Thoracic aorta (tissue), 2 donors: ENCODE results near the gene MED27. TPM values are rescaled to one million over a fixed set of nuclear protein-coding genes. Genes with fewer than 3 reads are reported as not detected.

ENCODE experiments used
- ATAC-seq: fragments of 150-250 bp; one replicate; pipeline ENCODE4 v1.8.0; 2017; ENCODE audit warnings: low read depth; ENCODE audit not compliant: insufficient number of reproducible peaks, low FRiP score
- DNase-seq: peaks from one replicate; pipeline ENCODE4 v3.0.0-alpha.2; 2020; ENCODE audit warnings: low spot score
- H3K27ac ChIP-seq, 2 donors: fragments of 200-600 bp; sonication (generic); 1 replicate in 1 of 2; 2 replicates in 1 of 2; pipeline ENCODE4 v1.5.1; 2016; ENCODE audit warnings: mild to moderate bottlenecking in 2 of 2, moderate library complexity in 2 of 2
- H3K27me3 ChIP-seq: fragments of 200-600 bp; sonication (generic); replicated peaks from 2 replicates; pipeline ENCODE4 v1.6.0; 2016; ENCODE audit warnings: mild to moderate bottlenecking; ENCODE audit not compliant: insufficient read depth
- H3K36me3 ChIP-seq: fragments of 200-600 bp; sonication (generic); one replicate; pipeline ENCODE4 v1.5.1; 2016
- H3K4me1 ChIP-seq, 2 donors: fragments of 200-600 bp; sonication (generic); 1 replicate in 1 of 2; 2 replicates in 1 of 2; pipeline versions ENCODE4 v1.5.1 to v1.6.0; 2016; ENCODE audit warnings: low read depth in 2 of 2, mild to moderate bottlenecking in 1 of 2; ENCODE audit not compliant: control insufficient read depth in 1 of 2
- H3K4me3 ChIP-seq: fragments of 200-600 bp; sonication (generic); 2 replicates; pipeline ENCODE4 v1.5.1; 2016; ENCODE audit warnings: mild to moderate bottlenecking
- H3K9me3 ChIP-seq: fragments of 200-600 bp; sonication (generic); 2 replicates; pipeline ENCODE4 v1.5.1; 2016
- total RNA-seq, 2 donors: library from RNA; depleted of rRNA; stranded (reverse); fragments of >200 nt; gene quantifications; one replicate each; pipeline versions ENCODE4 v1.1.0 to v1.2.3, GENCODE V29; 2016
- TF ChIP-seq, protein P1 (sequence below): fragments of 200-600 bp; sonication (generic); IDR thresholded peaks from one replicate; pipeline ENCODE4 v1.5.1; 2019; ENCODE audit warnings: antibody characterized with exemption

The MED27 gene
- total RNA-seq, 2 donors from 2014 or later: 19.3 to 26.5 TPM

DNA sequence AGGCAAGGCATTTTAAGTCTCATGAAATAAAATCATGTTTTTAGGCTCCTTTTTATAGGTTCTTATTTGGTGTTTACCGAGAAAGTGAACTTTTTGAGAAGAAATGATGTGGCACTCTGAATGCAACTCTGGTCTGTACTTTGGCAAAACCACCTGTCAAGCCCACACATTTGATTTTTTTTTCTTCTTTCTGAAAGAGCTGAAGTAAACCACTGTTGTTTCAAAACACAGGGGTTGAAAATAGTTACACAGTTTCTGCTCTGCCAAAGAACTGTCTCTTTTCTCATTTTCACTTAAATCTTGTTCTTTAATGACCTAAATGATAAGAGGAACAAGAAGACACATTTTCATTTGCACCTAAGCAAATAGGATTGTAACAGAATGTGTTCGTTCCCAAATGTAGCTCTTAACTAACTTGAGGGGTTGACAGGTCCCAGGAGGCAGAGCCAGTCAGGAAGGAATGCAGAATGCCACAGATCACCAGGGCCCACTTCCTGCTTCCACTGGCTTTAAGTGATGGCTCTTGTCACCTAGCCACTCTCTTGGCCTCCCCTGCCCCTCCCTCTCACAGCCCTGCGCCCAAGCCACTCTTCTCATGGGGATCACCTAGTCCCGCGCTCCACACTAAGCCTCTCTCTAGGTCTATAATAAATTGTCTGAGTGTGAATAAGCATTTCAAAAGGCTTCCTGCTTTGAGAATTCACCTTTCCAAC lies 47.3 kb downstream of the MED27 start:
- no peak for ATAC-seq
- no peak for DNase-seq

GRCh38 chr9:132031467-132032237 lies 48.0 kb downstream of the MED27 start:
- H3K4me1 ChIP-seq: peaks cover 3 to 5% of the 10 kb centered on the region in 2 donors
- H3K36me3 ChIP-seq: no peaks in the 10 kb centered on the region
- DNase-seq (no peak), ATAC-seq (no peak)
- no peak overlapping the region for H3K27ac ChIP-seq
- H3K9me3 ChIP-seq: no peaks in the 10 kb centered on the region
- TF ChIP-seq, protein P1, sequence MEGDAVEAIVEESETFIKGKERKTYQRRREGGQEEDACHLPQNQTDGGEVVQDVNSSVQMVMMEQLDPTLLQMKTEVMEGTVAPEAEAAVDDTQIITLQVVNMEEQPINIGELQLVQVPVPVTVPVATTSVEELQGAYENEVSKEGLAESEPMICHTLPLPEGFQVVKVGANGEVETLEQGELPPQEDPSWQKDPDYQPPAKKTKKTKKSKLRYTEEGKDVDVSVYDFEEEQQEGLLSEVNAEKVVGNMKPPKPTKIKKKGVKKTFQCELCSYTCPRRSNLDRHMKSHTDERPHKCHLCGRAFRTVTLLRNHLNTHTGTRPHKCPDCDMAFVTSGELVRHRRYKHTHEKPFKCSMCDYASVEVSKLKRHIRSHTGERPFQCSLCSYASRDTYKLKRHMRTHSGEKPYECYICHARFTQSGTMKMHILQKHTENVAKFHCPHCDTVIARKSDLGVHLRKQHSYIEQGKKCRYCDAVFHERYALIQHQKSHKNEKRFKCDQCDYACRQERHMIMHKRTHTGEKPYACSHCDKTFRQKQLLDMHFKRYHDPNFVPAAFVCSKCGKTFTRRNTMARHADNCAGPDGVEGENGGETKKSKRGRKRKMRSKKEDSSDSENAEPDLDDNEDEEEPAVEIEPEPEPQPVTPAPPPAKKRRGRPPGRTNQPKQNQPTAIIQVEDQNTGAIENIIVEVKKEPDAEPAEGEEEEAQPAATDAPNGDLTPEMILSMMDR: no peak
- H3K27me3 ChIP-seq: no peaks in the 10 kb centered on the region
- H3K4me3 ChIP-seq: no peak overlapping the region

More for the DNA sequence above, 47.3 kb downstream of the MED27 start:
- H3K9me3 ChIP-seq: no peaks in the 10 kb centered on the region
- H3K4me3 ChIP-seq: no peak overlapping the region
- H3K27ac ChIP-seq: no peak overlapping the region
- H3K4me1 ChIP-seq: peaks cover 3 to 5% of the 10 kb centered on the region in 2 donors
- no peaks in the 10 kb centered on the region for H3K27me3 ChIP-seq
- H3K36me3 ChIP-seq: no peaks in the 10 kb centered on the region
- TF ChIP-seq, protein P1: no peak

DNA sequence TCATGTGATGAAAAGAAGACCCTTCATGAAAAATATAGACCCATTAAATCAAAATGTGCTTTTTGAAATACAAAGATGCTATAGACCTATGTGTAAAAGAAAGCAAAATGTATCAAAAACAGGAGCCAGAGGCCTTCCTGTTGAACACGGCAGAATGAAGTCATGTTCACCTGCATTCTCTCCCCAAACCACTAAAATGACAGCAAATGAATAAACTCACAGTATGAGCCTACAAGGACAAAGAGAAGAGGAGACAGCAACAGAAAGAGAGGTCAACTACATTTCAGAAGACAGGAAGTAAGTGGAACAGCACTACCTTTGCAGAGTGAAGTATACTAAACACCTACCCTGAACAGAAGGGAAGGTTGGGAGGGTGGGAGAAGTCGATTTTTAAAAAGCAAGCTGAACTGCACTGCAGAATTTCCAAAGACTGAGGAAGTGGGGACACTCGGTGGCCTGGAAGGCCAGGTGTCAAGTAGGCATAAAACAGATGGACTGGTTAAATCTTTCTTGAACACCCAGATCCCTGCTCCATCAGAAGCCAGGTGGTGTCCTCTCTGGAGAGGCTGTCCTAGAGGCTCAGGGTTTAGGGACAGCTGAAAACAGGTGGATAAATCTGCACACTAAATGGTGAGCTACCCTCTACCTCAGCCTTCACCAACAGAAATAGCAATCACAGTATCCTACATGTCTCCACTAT lies 48.9 kb downstream of the MED27 start:
- no peaks in the 10 kb centered on the region for H3K27me3 ChIP-seq
- H3K4me3 ChIP-seq: no peak overlapping the region
- H3K27ac ChIP-seq: no peak overlapping the region
- ATAC-seq (no peak), DNase-seq (no peak)
- no peaks in the 10 kb centered on the region for H3K36me3 ChIP-seq
- TF ChIP-seq, protein P1: no peak
- no peaks in the 10 kb centered on the region for H3K9me3 ChIP-seq
- peaks cover 3 to 5% of the 10 kb centered on the region in 2 donors for H3K4me1 ChIP-seq

GRCh38 chr9:132027752-132028663 lies 51.7 kb downstream of the MED27 start:
- ATAC-seq: no peak
- Histone ChIP-seq H3K27ac (no peak overlapping the region), H3K36me3 (no peaks in the 10 kb centered on the region), H3K9me3 (no peaks in the 10 kb centered on the region), H3K4me1 (peaks cover 3 to 5% of the 10 kb centered on the region in 2 donors), H3K4me3 (no peak overlapping the region), H3K27me3 (no peaks in the 10 kb centered on the region)
- TF ChIP-seq, protein P1: no peak
- DNase-seq: no peak
